Breast epithelium (tissue), 3 donors: ENCODE measurements around the gene ADAMTSL5.

ENCODE experiments used
- POLR2A ChIP-seq: fragments of 450-650 bp; IDR thresholded peaks from one replicate; pipeline ENCODE4 v1.6.1; 2016; ENCODE audit warnings: antibody characterized with exemption, mild to moderate bottlenecking, moderate library complexity
- POLR2AphosphoS5 ChIP-seq, 3 donors: sonication (generic); formaldehyde crosslinking; IDR thresholded peaks; one replicate each; pipeline ENCODE4 v1.6.1; 2017; ENCODE audit warnings: antibody characterized with exemption in 3 of 3

- TF ChIP-seq POLR2A: no peak
- TF ChIP-seq POLR2AphosphoS5 (IDR thresholded peaks at IDR 0.05): no peak
Measured at GRCh38 chr19:1457031-1457739, 55.6 kb downstream of the ADAMTSL5 start.
